GM08714 (cell line): ENCODE data around the gene ALG10.

ENCODE experiments used
- H3K4me3 ChIP-seq: fragments of 200-500 bp; sonication (Bioruptor generic); 2 replicates; pipeline ENCODE4 v1.5.1; 2014; ENCODE audit warnings: mild to moderate bottlenecking, low read length, inconsistent platforms
- ZNF274 ChIP-seq: IDR thresholded peaks from 2 replicates; pipeline ENCODE4 v1.6.1; 2012; ENCODE audit warnings: mild to moderate bottlenecking, low read depth, low read length

Gene ALG10

GRCh38 chr12:34048714-34049113 lies 26.4 kb downstream of the ALG10 start:
- no peak for TF ChIP-seq ZNF274
- no peak overlapping the region for H3K4me3 ChIP-seq

DNA sequence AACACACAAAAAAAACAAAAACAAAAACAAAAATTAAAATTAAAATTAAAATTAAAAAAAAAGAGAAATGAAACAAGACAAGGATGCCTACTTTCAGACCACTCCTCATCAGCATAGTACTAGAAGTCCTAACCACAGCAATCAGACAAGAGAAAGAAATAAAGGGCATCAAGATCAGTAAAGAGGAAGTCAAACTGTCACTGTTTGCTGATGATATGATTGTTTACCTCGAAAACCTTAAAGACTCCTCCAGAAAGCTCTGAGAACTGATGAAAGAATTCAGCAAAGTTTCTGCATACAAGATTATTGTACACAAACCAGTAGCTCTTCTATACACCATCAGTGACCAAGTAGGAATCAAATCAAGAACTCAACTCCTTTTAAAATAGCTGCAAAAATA lies 29.2 kb downstream of the ALG10 start:
- no peak overlapping the region for H3K4me3 ChIP-seq
- TF ChIP-seq ZNF274 = no peak

DNA sequence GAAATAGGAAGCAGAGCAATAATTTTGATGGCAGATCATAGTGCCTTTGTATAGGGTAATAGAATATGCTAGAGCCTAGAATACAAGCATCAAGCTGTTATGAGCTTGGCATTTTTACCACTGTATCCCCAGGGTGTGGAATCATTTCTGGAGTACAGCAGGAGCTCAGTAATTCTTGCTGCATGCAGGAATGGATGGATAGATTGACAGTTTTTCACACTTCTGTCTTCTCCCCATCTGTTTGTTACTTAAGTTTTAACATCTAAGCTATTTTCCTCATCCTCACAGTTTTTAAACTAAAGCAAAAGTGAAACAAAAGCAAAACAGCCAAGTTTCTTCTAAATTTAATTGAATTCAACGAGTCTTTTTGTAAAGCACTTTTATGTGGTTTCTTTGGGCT lies 32.6 kb downstream of the ALG10 start:
- no peak for TF ChIP-seq ZNF274
- H3K4me3 ChIP-seq = no peak overlapping the region
